Activated CD8-positive, alpha-beta T cell treated with anti-CD3 and anti-CD28 coated beads, Interleukin-2, amount 10 ng/mL, durations not matched to agents 7 days and 5 days (primary cell): ENCODE results near the gene DHRS4. TPM values are rescaled to one million over a fixed set of nuclear protein-coding genes. Genes with fewer than 3 reads are reported as not detected.

ENCODE experiments used
- ATAC-seq: fragments of 150-1000 bp; cut with Tn5 transposase; one replicate; pipeline ENCODE4 v1.10.0; 2021; ENCODE audit warnings: moderate library complexity
- CTCF ChIA-PET: fragments of 350-600 bp; sonication (Branson Sonifier 250); formaldehyde crosslinking; loops from one replicate; lab custom pipeline; 2021; ENCODE audit warnings: antibody characterized with exemption; lab: Charles Lee
- POLR2A ChIA-PET: fragments of 350-600 bp; sonication (Branson Sonifier 250); formaldehyde crosslinking; loops from one replicate; lab custom pipeline; 2021; ENCODE audit warnings: antibody characterized with exemption; lab: Charles Lee
- DNase-seq: peaks from one replicate; pipeline ENCODE4 v3.0.0-alpha.2; 2020
- H3K27ac Mint-ChIP-seq: one replicate; pipeline ENCODE4 v1.8.0; 2021; ENCODE audit warnings: mild to moderate bottlenecking, mixed read lengths
- H3K27me3 Mint-ChIP-seq: one replicate; pipeline ENCODE4 v1.8.0; 2021; ENCODE audit warnings: low read depth, mixed read lengths
- H3K36me3 Mint-ChIP-seq: one replicate; pipeline ENCODE4 v1.8.0; 2021; ENCODE audit warnings: low read depth, mixed read lengths
- H3K4me1 Mint-ChIP-seq: one replicate; pipeline ENCODE4 v1.8.0; 2021; ENCODE audit warnings: low read depth, mixed read lengths
- H3K4me3 Mint-ChIP-seq: one replicate; pipeline ENCODE4 v1.8.0; 2021; ENCODE audit warnings: mild to moderate bottlenecking, mixed read lengths
- H3K9me3 Mint-ChIP-seq: one replicate; pipeline ENCODE4 v1.8.0; 2022; ENCODE audit warnings: mixed read lengths; ENCODE audit not compliant: insufficient read depth
- total RNA-seq, 2 experiments: library from RNA; stranded (reverse); gene quantifications; one replicate each; pipeline ENCODE4 v1.2.3, GENCODE V29; 2021

DHRS4 gene
- total RNA-seq = 10 to 100 TPM; 18.3 to 19.4 TPM

- H3K27me3 Mint-ChIP-seq = no peaks in the 10 kb centered on the region
- CTCF ChIA-PET = interaction anchor here (0.6 to 1.9 kb wide), 8 partner anchors 9 to 365 kb away, joined by 3 to 8 read pairs (median 3); partner anchors contain the start of gene DHRS2
- H3K27ac Mint-ChIP-seq = peak within 1 kb of the TSS; percentile 95
- peaks cover 11% of the 10 kb centered on the region for H3K36me3 Mint-ChIP-seq
- H3K4me1 Mint-ChIP-seq = peaks cover 29% of the 10 kb centered on the region
- peak within 1 kb of the TSS; percentile 99 for H3K4me3 Mint-ChIP-seq
- POLR2A ChIA-PET = interaction anchor here (0.7 to 1.2 kb wide), 2 partner anchors 9 to 155 kb away, joined by 3 read pairs; no protein-coding TSS in a partner anchor
- DNase-seq (peak; percentile 91), ATAC-seq (peak; percentile 99)
- no peaks in the 10 kb centered on the region for H3K9me3 Mint-ChIP-seq
Observed at GRCh38 chr14:23953464-23954278, at the start of gene DHRS4. TSS of gene DHRS4 (plus strand) at chr14:23953770. CDS start at chr14:23953789, 19 bp downstream.

DNA sequence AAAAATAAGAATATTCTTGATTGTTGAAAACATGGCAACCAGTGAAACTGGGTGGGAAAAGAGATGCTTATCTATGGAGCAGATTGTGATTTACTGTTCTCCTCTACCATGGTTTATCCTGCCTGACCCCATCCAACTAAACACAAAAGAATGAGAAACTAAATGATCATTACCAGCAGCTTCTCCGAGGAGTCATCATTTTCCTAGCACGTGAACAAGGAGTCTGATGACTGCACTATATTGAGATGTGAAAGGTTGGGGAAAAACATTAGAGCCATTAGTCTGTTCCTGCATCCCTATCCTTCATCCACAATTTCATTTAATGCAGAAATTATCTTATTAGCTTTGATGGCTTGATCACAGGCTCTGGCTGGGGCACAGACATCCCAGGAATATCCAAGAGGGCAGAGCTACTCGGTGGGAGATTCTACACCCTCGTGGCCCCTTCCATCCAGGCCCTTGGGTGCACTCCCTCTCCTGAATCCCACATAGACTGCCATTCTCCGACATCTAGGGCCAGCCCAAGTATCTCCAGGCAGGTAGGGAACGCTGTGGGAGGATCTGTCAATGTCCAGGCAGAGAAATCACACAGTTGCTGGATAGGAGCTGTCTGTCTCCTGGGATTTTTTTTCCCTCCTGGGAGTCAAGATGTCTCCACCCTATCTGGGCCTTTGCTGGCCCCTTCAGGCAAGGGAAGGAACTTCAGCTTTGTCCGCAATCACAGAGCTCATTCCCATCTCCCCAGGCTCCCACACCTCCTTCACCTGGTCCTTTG is 43.3 kb upstream of the DHRS4 start:
- POLR2A ChIA-PET = no interaction called here
- H3K36me3 Mint-ChIP-seq = no peaks in the 10 kb centered on the region
- H3K4me3 Mint-ChIP-seq = no peak overlapping the region
- CTCF ChIA-PET = interaction anchor here (0.7 to 3.0 kb wide), 19 partner anchors 10 to 322 kb away, joined by 3 to 21 read pairs (median 4); no protein-coding TSS in a partner anchor
- peak; percentile 30 for DNase-seq
- no peaks in the 10 kb centered on the region for H3K4me1 Mint-ChIP-seq
- no peak overlapping the region for H3K27ac Mint-ChIP-seq
- ATAC-seq = peak; percentile 33
- peaks cover 19% of the 10 kb centered on the region for H3K27me3 Mint-ChIP-seq
- no peaks in the 10 kb centered on the region for H3K9me3 Mint-ChIP-seq

- DNase-seq (no peak), ATAC-seq (no peak)
- H3K9me3 Mint-ChIP-seq = no peaks in the 10 kb centered on the region
- H3K4me3 Mint-ChIP-seq = no peak overlapping the region
- H3K4me1 Mint-ChIP-seq = no peaks in the 10 kb centered on the region
- H3K27ac Mint-ChIP-seq = no peak overlapping the region
- ChIA-PET POLR2A (no interaction called here), CTCF (interaction anchor here (0.7 to 3.0 kb wide), 18 partner anchors 11 to 322 kb away, joined by 3 to 21 read pairs (median 4); no protein-coding TSS in a partner anchor)
- peaks cover 18% of the 10 kb centered on the region for H3K27me3 Mint-ChIP-seq
- H3K36me3 Mint-ChIP-seq = no peaks in the 10 kb centered on the region
Observed at GRCh38 chr14:23910876-23911210, 42.7 kb upstream of the DHRS4 start.

DNA sequence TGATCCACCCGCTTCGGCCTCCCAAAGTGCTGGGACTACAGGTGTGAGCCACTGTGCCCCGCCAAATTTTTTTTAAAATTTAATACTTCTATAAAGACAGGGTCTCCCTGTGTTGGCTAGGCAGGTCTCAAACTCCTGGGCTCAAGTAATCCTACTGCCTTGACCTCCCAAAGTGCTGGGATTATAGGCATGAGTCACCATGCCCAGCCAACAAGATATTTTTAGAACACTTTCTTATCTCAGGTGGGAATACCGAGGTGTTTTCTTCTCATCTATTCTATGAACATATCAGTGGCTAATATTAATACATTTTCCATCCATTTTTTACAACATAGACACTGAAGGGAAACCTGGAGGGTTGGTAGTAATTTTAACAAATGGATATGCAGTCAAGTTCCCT is 38.0 kb upstream of the DHRS4 start:
- H3K4me1 Mint-ChIP-seq = no peaks in the 10 kb centered on the region
- peaks cover 9% of the 10 kb centered on the region for H3K27me3 Mint-ChIP-seq
- no peak for DNase-seq
- H3K27ac Mint-ChIP-seq = no peak overlapping the region
- CTCF ChIA-PET = interaction anchor here (0.7 kb wide), 1 partner anchor 14 kb away, joined by 3 read pairs; no protein-coding TSS in a partner anchor
- no peak overlapping the region for H3K4me3 Mint-ChIP-seq
- H3K9me3 Mint-ChIP-seq = no peaks in the 10 kb centered on the region
- no peak for ATAC-seq
- POLR2A ChIA-PET = no interaction called here
- H3K36me3 Mint-ChIP-seq = no peaks in the 10 kb centered on the region

DNA sequence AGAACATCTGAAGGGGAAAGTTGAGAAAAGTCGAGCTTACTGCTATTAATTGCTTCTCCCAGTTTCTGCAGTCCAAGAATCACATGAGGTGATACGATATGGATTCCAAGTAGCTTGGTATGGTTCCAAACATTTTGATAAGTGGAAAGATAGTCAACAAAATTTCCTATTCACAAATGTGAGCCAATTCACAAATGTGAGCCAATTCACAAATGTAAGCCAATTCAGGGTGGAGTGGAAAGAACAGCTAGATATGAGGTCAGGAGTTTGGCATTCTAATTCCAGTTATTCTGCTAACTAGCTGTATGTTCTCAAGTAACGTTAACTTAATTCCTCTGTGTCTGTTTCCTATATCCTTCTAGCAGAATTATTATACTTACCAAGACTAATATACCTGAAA is 37.6 kb upstream of the DHRS4 start:
- H3K36me3 Mint-ChIP-seq = no peaks in the 10 kb centered on the region
- ATAC-seq (no peak), DNase-seq (no peak)
- CTCF ChIA-PET = interaction anchor here (0.7 kb wide), 1 partner anchor 15 kb away, joined by 3 read pairs; no protein-coding TSS in a partner anchor
- H3K4me1 Mint-ChIP-seq = no peaks in the 10 kb centered on the region
- H3K9me3 Mint-ChIP-seq = no peaks in the 10 kb centered on the region
- POLR2A ChIA-PET = no interaction called here
- no peak overlapping the region for H3K4me3 Mint-ChIP-seq
- no peak overlapping the region for H3K27ac Mint-ChIP-seq
- peaks cover 9% of the 10 kb centered on the region for H3K27me3 Mint-ChIP-seq

DNA sequence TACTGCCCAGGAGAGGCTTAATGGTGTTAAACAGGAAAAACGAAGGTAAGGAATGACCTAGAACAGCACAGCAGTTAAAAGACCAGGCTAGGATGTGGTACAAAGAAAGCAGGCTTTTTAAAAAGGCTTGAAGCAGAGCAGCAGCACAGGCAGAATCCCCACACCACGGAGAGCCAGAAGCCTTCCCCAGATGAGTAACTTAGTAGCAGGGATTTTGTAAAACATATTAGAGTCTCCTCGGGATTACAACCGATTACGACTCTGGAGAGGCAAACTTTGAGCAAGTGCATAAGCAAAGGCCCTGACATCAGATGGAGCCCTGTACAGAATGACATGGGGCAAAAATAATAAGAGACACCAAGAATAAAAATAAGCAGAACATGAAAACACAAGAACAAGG is 37.1 kb upstream of the DHRS4 start:
- DNase-seq (no peak), ATAC-seq (no peak)
- Mint-ChIP-seq H3K36me3 (no peaks in the 10 kb centered on the region), H3K9me3 (no peaks in the 10 kb centered on the region), H3K27me3 (peaks cover 9% of the 10 kb centered on the region), H3K4me1 (no peaks in the 10 kb centered on the region), H3K27ac (no peak overlapping the region), H3K4me3 (no peak overlapping the region)
- ChIA-PET POLR2A (no interaction called here), CTCF (no interaction called here)

DNA sequence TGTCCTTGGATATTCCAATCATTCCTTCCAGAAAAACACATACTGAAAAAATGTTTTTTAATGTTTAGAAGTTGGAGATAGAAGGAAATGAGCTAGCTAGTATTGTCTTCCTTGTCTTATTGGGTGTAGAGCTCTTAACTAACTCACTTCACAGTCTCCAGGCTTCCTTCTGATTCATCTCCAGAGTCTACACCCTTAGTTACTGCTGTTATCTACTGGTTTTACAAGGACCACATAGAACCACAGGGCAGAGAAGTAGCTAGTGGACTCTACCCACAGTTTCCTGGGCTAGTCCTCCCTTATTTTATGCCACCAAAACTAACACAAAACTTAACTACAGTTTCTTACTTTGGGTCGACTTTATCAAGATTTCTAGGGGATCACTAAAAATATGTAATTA is 31.0 kb upstream of the DHRS4 start:
- H3K4me3 Mint-ChIP-seq = no peak overlapping the region
- POLR2A ChIA-PET = no interaction called here
- H3K4me1 Mint-ChIP-seq = no peaks in the 10 kb centered on the region
- H3K9me3 Mint-ChIP-seq = no peaks in the 10 kb centered on the region
- DNase-seq (no peak), ATAC-seq (no peak)
- H3K36me3 Mint-ChIP-seq = no peaks in the 10 kb centered on the region
- no peak overlapping the region for H3K27ac Mint-ChIP-seq
- no peaks in the 10 kb centered on the region for H3K27me3 Mint-ChIP-seq
- CTCF ChIA-PET = interaction anchor here (1.1 to 2.8 kb wide), 2 partner anchors 291 to 333 kb away, joined by 4 to 13 read pairs; no protein-coding TSS in a partner anchor

GRCh38 chr14:23925523-23926075 is 28.0 kb upstream of the DHRS4 start:
- DNase-seq (no peak), ATAC-seq (no peak)
- H3K9me3 Mint-ChIP-seq = no peaks in the 10 kb centered on the region
- H3K36me3 Mint-ChIP-seq = no peaks in the 10 kb centered on the region
- H3K4me1 Mint-ChIP-seq = no peaks in the 10 kb centered on the region
- peaks cover 2% of the 10 kb centered on the region for H3K27me3 Mint-ChIP-seq
- POLR2A ChIA-PET = no interaction called here
- CTCF ChIA-PET = interaction anchor here (1.0 to 1.3 kb wide), 2 partner anchors 15 to 337 kb away, joined by 3 to 4 read pairs; no protein-coding TSS in a partner anchor
- no peak overlapping the region for H3K4me3 Mint-ChIP-seq
- H3K27ac Mint-ChIP-seq = no peak overlapping the region

- CTCF ChIA-PET = interaction anchor here (1.0 to 1.3 kb wide), 2 partner anchors 16 to 338 kb away, joined by 3 to 4 read pairs; no protein-coding TSS in a partner anchor
- no peak for DNase-seq
- POLR2A ChIA-PET = no interaction called here
- Mint-ChIP-seq H3K9me3 (no peaks in the 10 kb centered on the region), H3K27ac (no peak overlapping the region), H3K36me3 (no peaks in the 10 kb centered on the region), H3K4me3 (no peak overlapping the region), H3K27me3 (peaks cover 2% of the 10 kb centered on the region), H3K4me1 (no peaks in the 10 kb centered on the region)
- no peak for ATAC-seq
Observed at GRCh38 chr14:23926543-23926942, 27.0 kb upstream of the DHRS4 start.

DNA sequence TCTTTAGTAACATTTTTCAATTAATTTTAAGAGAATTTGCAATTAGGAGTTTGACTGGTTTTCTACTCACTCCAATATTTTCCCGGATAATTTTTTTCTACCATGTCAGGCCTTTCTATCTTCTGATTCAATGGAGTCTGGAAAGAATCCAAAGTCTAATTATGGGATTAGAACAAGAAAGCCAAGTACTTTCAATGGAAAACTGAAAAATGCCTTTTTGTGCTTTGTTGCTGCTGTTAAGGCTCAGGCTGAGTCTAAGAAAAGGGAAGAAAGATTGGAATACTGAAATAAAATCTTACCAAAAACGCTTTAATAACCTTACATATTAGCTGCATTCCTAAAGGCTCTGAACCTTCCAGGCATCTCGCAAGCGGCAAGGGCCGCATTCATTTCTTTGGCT is 24.4 kb upstream of the DHRS4 start:
- CTCF ChIA-PET = interaction anchor here (2.3 to 3.1 kb wide), 2 partner anchors 297 to 340 kb away, joined by 30 to 37 read pairs; no protein-coding TSS in a partner anchor
- H3K36me3 Mint-ChIP-seq = no peaks in the 10 kb centered on the region

GRCh38 chr14:23929822-23930294 is 23.7 kb upstream of the DHRS4 start:
- peak; percentile 88 for ATAC-seq
- ChIA-PET POLR2A (no interaction called here), CTCF (interaction anchor here (0.8 to 3.1 kb wide), 9 partner anchors 15 to 389 kb away, joined by 3 to 37 read pairs (median 5); partner anchors contain the start of gene DHRS4)
- no peaks in the 10 kb centered on the region for H3K4me1 Mint-ChIP-seq
- DNase-seq = peak; percentile 90
- H3K36me3 Mint-ChIP-seq = no peaks in the 10 kb centered on the region
- H3K4me3 Mint-ChIP-seq = no peak overlapping the region
- H3K27me3 Mint-ChIP-seq = peaks cover 4% of the 10 kb centered on the region
- no peak overlapping the region for H3K27ac Mint-ChIP-seq
- H3K9me3 Mint-ChIP-seq = no peaks in the 10 kb centered on the region

More for the DNA sequence above, 24.4 kb upstream of the DHRS4 start:
- no peak overlapping the region for H3K27ac Mint-ChIP-seq
- ATAC-seq (no peak), DNase-seq (no peak)
- H3K4me1 Mint-ChIP-seq = no peaks in the 10 kb centered on the region
- no peaks in the 10 kb centered on the region for H3K9me3 Mint-ChIP-seq
- POLR2A ChIA-PET = no interaction called here
- H3K27me3 Mint-ChIP-seq = peaks cover 4% of the 10 kb centered on the region
- no peak overlapping the region for H3K4me3 Mint-ChIP-seq
